Caco-2 (cell line): Measurements from ENCODE around the gene AKAP8L. TPM values are rescaled to one million over a fixed set of nuclear protein-coding genes. Genes with fewer than 3 reads are reported as not detected.

Experiments used
- BruUV-seq: library from RNA; stranded (reverse); fragments of 400-500 nt; replicated peaks from 2 replicates; lab custom pipeline; 2021; lab: Mats Ljungman, UMichigan
- CTCF ChIA-PET: fragments of 300-600 bp; sonication (Branson Sonifier 250); formaldehyde crosslinking; loops from one replicate; lab custom pipeline; 2022; ENCODE audit warnings: antibody characterized with exemption; lab: Charles Lee
- POLR2A ChIA-PET: fragments of 300-600 bp; sonication (Branson Sonifier 250); formaldehyde crosslinking; loops from one replicate; lab custom pipeline; 2022; ENCODE audit warnings: antibody characterized with exemption; lab: Charles Lee
- DNase-seq, 2 experiments: peaks; one replicate each; pipeline versions ENCODE4 v3.0.0 to v3.0.0-alpha.2; 2020 to 2022
- H3K27me3 ChIP-seq: replicated peaks from 2 replicates; pipeline ENCODE4 v1.6.0; 2011; ENCODE audit warnings: low read length; ENCODE audit not compliant: control insufficient read depth, insufficient read depth
- H3K36me3 ChIP-seq: 2 replicates; pipeline ENCODE4 v1.5.1; 2011; ENCODE audit warnings: low read length; ENCODE audit not compliant: control insufficient read depth, insufficient read depth
- H3K4me1 ChIP-seq: fragments of 250-450 bp; sonication (Bioruptor Pico); 2 replicates; pipeline ENCODE4 v1.5.1; 2020; ENCODE audit warnings: mild to moderate bottlenecking
- H3K4me3 ChIP-seq: 2 replicates; pipeline ENCODE4 v1.5.1; 2011; ENCODE audit warnings: low read depth, mild to moderate bottlenecking, control low read depth, low read length
- H3K9me3 ChIP-seq: fragments of 250-450 bp; sonication (Bioruptor Pico); 2 replicates; pipeline ENCODE4 v1.5.1; 2020; ENCODE audit warnings: mild to moderate bottlenecking, moderate library complexity
- H3K27ac Mint-ChIP-seq: one replicate; pipeline ENCODE4 v1.8.0; 2022; ENCODE audit warnings: mixed read lengths; ENCODE audit not compliant: unreplicated experiment
- H3K27me3 Mint-ChIP-seq: one replicate; pipeline ENCODE4 v1.8.0; 2022; ENCODE audit warnings: mixed read lengths; ENCODE audit not compliant: insufficient read depth, unreplicated experiment
- H3K36me3 Mint-ChIP-seq: one replicate; pipeline ENCODE4 v1.8.0; 2022; ENCODE audit warnings: mild to moderate bottlenecking, mixed read lengths; ENCODE audit not compliant: insufficient read depth, unreplicated experiment
- H3K4me1 Mint-ChIP-seq: one replicate; pipeline ENCODE4 v1.8.0; 2022; ENCODE audit warnings: low read depth, mixed read lengths; ENCODE audit not compliant: unreplicated experiment
- H3K4me3 Mint-ChIP-seq: one replicate; pipeline ENCODE4 v1.8.0; 2022; ENCODE audit warnings: mild to moderate bottlenecking, moderate library complexity, mixed read lengths; ENCODE audit not compliant: unreplicated experiment
- H3K9me3 Mint-ChIP-seq: one replicate; pipeline ENCODE4 v1.8.0; 2022; ENCODE audit warnings: mixed read lengths; ENCODE audit not compliant: unreplicated experiment
- CTCF ChIP-seq, 2 experiments: fragments of 200-600 bp in 1 of 2; IDR thresholded peaks; 1 replicate in 1 of 2; 2 replicates in 1 of 2; pipeline versions ENCODE4 v1.5.1 to v1.8.0; 2011 to 2022; ENCODE audit warnings: antibody characterized with exemption in 1 of 2, control low read depth in 1 of 2, inconsistent platforms in 1 of 2, low read depth in 1 of 2, low read length in 1 of 2, mild to moderate bottlenecking in 1 of 2, moderate library complexity in 1 of 2; ENCODE audit not compliant: insufficient read depth in 1 of 2, severe bottlenecking in 1 of 2, unreplicated experiment in 1 of 2
- intact Hi-C: fragments of 100-400 bp; cut with micrococcal nuclease; formaldehyde crosslinking; loops from one replicate; pipeline ENCODE4 v1.10.0; 2022; ENCODE audit not compliant: unreplicated experiment
- total RNA-seq: library from RNA; stranded (reverse); gene quantifications from 2 replicates; pipeline ENCODE4 v1.2.3, GENCODE V29; 2022

AKAP8L gene
- total RNA-seq, 1 experiment from 2014 or later = 112 TPM

GRCh38 chr19:15432629-15433518, 14.1 kb upstream of the AKAP8L start:
- peaks cover 14% of the 10 kb centered on the region for H3K4me1 ChIP-seq
- no peaks in the 10 kb centered on the region for H3K27me3 ChIP-seq
- H3K4me3 ChIP-seq = peak overlapping the region; percentile 94
- peak overlapping the region; percentile 98 for H3K4me3 Mint-ChIP-seq
- TF ChIP-seq CTCF (IDR thresholded peaks at IDR 0.05; ENCODE audit: insufficient read depth in 1 of 2, low read depth in 1 of 2, low read length in 1 of 2, severe bottlenecking in 1 of 2, unreplicated experiment in 1 of 2) = no peak
- ChIA-PET POLR2A (interaction anchor here (0.6 to 1.8 kb wide), 4 partner anchors 14 to 1340 kb away, joined by 4 to 13 read pairs (median 5); partner anchors contain the start of gene AKAP8L), CTCF (interaction anchor here (0.5 to 1.6 kb wide), 2 partner anchors 14 to 120 kb away, joined by 3 to 13 read pairs; partner anchors contain the start of gene AKAP8L)
- peaks cover 9% of the 10 kb centered on the region for H3K36me3 Mint-ChIP-seq
- H3K9me3 ChIP-seq = no peaks in the 10 kb centered on the region
- no peaks in the 10 kb centered on the region for H3K27me3 Mint-ChIP-seq
- peak overlapping the region; percentile 88 for H3K27ac Mint-ChIP-seq
- no TSS peak for BruUV-seq
- no peaks in the 10 kb centered on the region for H3K9me3 Mint-ChIP-seq
- H3K36me3 ChIP-seq = no peaks in the 10 kb centered on the region
- peaks cover 22% of the 10 kb centered on the region for H3K4me1 Mint-ChIP-seq
- intact Hi-C loops = loop anchor here (5.0 kb wide), 1 partner anchor 124 kb away; no protein-coding TSS in a partner anchor
- peak; percentile 90 to 94 for DNase-seq

- TF ChIP-seq CTCF (IDR thresholded peaks at IDR 0.05; ENCODE audit: insufficient read depth in 1 of 2, low read depth in 1 of 2, low read length in 1 of 2, severe bottlenecking in 1 of 2, unreplicated experiment in 1 of 2) = no peak
- ChIA-PET CTCF (interaction anchor here (0.5 to 1.6 kb wide), 2 partner anchors 13 to 119 kb away, joined by 3 to 13 read pairs; partner anchors contain the start of gene AKAP8L), POLR2A (interaction anchor here (0.5 to 1.8 kb wide), 4 partner anchors 13 to 97 kb away, joined by 4 to 13 read pairs (median 4); partner anchors contain the start of gene AKAP8L)
- Mint-ChIP-seq H3K4me3 (peak overlapping the region; percentile 99), H3K27ac (peak overlapping the region; percentile 96), H3K4me1 (peaks cover 22% of the 10 kb centered on the region), H3K27me3 (no peaks in the 10 kb centered on the region), H3K36me3 (peaks cover 14% of the 10 kb centered on the region), H3K9me3 (no peaks in the 10 kb centered on the region)
- no peaks in the 10 kb centered on the region for H3K36me3 ChIP-seq
- no peaks in the 10 kb centered on the region for H3K27me3 ChIP-seq
- no peak for DNase-seq
- H3K4me1 ChIP-seq = peaks cover 7% of the 10 kb centered on the region
- H3K4me3 ChIP-seq = peak overlapping the region; percentile 94
- no TSS peak for BruUV-seq
- intact Hi-C loops = loop anchor here (5.0 kb wide), 1 partner anchor 125 kb away; no protein-coding TSS in a partner anchor
- H3K9me3 ChIP-seq = no peaks in the 10 kb centered on the region
Measured at GRCh38 chr19:15432018-15432494, 13.3 kb upstream of the AKAP8L start.

GRCh38 chr19:15431396-15432017, 12.7 kb upstream of the AKAP8L start:
- ChIA-PET POLR2A (interaction anchor here (0.5 kb wide), 1 partner anchor 97 kb away, joined by 4 read pairs; no protein-coding TSS in a partner anchor), CTCF (no interaction called here)
- Mint-ChIP-seq H3K27me3 (no peaks in the 10 kb centered on the region), H3K4me3 (peak overlapping the region; percentile 99), H3K36me3 (peaks cover 19% of the 10 kb centered on the region), H3K4me1 (peaks cover 22% of the 10 kb centered on the region), H3K9me3 (no peaks in the 10 kb centered on the region), H3K27ac (peak overlapping the region; percentile 96)
- Histone ChIP-seq H3K36me3 (no peaks in the 10 kb centered on the region), H3K9me3 (no peaks in the 10 kb centered on the region), H3K4me3 (peak overlapping the region; percentile 94), H3K4me1 (peaks cover 7% of the 10 kb centered on the region), H3K27me3 (no peaks in the 10 kb centered on the region)
- intact Hi-C loops = loop anchor here (5.0 kb wide), 1 partner anchor 126 kb away; no protein-coding TSS in a partner anchor
- TSS peak; percentile 64 for BruUV-seq
- TF ChIP-seq CTCF (IDR thresholded peaks at IDR 0.05; ENCODE audit: insufficient read depth in 1 of 2, low read depth in 1 of 2, low read length in 1 of 2, severe bottlenecking in 1 of 2, unreplicated experiment in 1 of 2) = no peak
- no peak for DNase-seq
